Activated CD4-positive, alpha-beta T cell treated with anti-CD3 and anti-CD28 coated beads, Interleukin-10, Interleukin-2, amounts not matched to agents 100 ng/mL and 50 ng/mL, durations not matched to agents 16 hours and 8 hours (primary cell): ENCODE data around the gene ANXA2R.

ENCODE experiments used
- DNase-seq: peaks from one replicate; pipeline ENCODE4 v3.0.0-alpha.2; 2020

ANXA2R gene

DNA sequence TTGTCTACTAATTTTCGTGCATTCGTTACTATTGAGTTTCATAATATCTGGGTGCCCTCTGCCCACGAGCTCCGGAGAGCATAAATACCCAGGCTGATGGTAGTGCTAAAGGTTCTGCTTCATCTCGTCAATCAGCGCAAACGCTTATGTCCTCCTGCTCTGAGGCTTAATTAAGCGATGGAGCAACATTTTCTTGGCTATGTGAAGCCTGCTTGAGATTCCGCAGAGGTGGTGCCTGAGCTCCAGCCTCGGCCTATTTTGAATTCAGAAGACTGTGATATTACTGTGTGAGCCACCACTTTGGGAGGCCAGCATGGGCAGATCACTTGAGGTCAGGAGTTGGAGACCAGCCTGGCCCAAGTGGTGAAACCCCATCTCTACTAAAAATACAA is 44.8 kb downstream of the ANXA2R start:
- no peak for DNase-seq

DNA sequence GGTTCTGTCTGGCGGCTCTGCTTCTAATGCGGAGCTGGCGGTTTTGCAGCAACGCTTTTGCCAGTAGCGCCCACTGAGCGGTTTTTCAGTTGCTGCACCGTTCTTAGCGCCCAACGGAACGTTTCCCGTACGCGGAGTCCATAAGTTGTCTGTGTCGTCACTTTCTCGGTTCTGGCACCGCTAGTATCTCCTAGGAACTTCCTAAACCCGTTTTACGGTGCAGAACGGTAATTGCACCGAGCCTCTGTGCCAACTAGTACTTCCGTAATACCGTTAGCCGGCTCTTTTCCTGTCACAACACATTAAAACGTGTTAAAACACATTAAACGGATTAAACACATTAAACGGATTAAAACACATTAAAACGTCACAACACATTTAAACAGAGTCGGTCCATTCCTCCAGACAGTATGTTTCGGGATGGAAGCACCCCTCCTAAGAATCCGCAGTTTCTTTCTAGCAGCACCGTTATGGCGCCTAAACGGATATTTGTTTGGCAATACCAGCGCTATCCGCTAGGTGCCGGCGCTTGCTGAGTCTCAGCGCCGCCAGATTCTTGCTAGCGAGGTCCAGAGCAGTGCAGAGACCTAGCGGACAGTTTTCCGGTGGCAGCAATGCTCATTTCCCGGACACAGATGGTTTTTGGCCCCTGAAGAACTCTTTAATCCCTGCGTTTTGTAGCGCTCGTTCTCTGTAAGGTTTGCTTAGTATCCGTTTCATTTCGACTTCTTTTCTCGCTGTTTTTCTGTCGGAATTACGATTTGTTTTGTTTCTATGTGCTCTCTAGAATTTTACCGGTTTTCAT is 45.4 kb downstream of the ANXA2R start:
- peak; percentile 93 for DNase-seq

DNA sequence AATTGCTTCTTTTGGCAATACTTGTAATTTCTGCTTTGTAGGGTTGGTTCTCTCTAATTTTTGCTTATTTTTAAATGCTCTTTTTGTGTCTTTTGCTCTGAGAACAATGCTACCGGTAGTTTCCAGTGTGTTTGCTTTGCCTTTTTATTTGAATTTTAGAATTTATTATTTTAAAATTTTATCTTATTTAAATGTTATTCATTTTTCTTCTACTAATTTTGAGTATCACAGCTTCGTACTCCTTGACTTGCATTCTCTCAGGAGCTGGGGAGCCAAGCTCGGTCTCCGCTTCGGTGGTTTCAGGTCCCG is 45.9 kb downstream of the ANXA2R start:
- DNase-seq: no peak

DNA sequence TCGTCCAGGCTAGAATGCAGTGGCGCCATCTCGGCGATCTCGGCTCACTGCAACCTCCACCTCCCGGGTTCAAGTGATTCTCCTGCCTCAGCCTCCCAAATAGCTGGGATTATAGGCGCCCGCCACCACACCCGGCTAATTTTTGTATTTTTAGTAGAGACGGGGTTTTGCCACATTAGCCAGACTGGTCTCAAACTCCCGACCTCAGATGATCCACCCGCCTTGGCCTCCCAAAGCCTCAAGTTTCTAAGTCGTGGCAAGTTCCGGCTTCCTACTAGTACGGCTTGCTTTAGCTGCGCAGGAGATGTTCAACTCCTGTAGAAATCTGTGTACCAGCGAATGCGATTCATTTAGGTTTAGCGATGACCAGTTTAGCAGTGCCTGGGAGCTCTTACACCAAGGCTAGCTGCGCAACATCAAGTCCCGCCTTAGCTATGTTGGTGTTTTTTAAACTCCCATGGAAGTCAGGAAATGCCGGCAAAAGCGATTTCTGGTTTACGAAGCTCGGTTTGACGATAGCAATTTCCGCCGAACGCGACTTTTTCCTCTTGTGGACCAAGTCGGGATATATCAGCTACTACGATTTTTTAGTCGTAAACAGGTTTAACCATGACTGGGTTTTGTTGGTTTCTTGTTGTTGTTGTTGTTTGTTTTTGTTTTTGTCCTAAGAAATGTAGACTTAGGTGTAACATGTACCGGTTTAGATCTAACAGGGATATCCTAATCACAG is 46.4 kb downstream of the ANXA2R start:
- peak; percentile 72 for DNase-seq

- DNase-seq: peak; percentile 89
Observed at GRCh38 chr5:42992088-42992879, 47.8 kb downstream of the ANXA2R start.

GRCh38 chr5:42991404-42992087 is 48.6 kb downstream of the ANXA2R start:
- DNase-seq: no peak

GRCh38 chr5:42990892-42991291 is 49.2 kb downstream of the ANXA2R start:
- no peak for DNase-seq
